Measurements from ENCODE around the gene DGCR8. TPM values are rescaled to one million over a fixed set of nuclear protein-coding genes. Genes with fewer than 3 reads are reported as not detected.
A peak's percentile ranks its signal among the peaks of the same experiment; 100 is the strongest.

Gene DGCR8
- total RNA-seq, 1 experiment from 2014 or later = 53.1 TPM

DNA sequence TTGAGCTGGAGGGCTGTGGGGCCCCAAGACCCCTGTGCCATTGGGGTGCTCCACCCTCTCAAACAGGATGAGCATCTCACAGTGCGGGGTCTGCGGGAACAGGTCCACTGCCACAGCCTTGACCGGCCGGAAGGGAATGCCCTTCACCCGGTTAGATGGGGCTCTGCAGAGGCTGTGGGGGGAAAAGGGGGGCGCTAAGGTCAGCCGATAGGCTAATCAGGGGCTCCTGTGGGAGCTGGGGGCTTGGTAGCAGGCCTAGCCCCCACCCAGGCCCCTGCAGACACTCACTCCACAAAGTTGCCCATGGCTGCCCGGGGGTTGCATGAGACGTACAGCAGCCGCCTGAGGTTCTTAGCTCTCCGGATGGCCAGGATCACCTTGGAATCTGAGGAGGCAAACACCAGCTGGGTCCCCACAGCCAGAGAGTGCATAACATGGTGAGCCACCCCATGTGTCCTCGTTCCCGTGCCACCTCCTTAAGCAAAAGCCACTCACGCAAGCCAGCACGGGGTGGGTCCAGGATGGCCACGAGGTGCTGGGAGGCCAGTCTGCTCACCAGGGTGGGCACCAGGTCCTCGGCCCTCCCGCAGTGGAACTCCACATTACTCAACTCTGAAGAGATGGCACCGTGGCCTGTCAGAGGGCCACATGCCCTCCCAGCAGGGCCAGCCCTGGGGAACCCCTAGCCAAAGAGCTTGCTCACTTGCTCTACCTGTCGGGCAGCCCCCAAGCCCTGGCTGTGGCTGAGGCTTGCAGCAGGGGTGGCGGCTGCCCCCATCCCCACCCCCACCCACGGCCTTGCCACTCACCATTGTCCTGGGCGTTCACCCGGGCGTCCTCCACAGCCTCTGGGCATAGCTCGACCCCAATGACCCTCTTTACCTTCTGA, 32.8 kb downstream of the DGCR8 start:
- Histone ChIP-seq H3K4me1 (0 out of 2 replicates have a peak, but pooled peaks cover 6% of the 10 kb centered on the region), H3K36me3 (ENCODE audit: control insufficient read depth, insufficient read depth, low read length) (peaks cover 3% of the 10 kb centered on the region; the same call in 1 of the 2 replicates), H3K9me3 (no peaks in the 10 kb centered on the region; the same call in 1 of the 2 replicates), H3K27me3 (replicated peaks; ENCODE audit: control insufficient read depth, insufficient read depth, low read length) (no peaks in the 10 kb centered on the region), H3K4me3 (ENCODE audit: low read depth, low read length) (no peak overlapping the region)
- no peak for DNase-seq
- Mint-ChIP-seq H3K27me3 (ENCODE audit: insufficient read depth, unreplicated experiment) (no peaks in the 10 kb centered on the region), H3K36me3 (ENCODE audit: insufficient read depth, unreplicated experiment) (peaks cover 97% of the 10 kb centered on the region), H3K4me3 (ENCODE audit: unreplicated experiment) (no peak overlapping the region), H3K27ac (ENCODE audit: unreplicated experiment) (no peak overlapping the region), H3K4me1 (ENCODE audit: low read depth, unreplicated experiment) (peaks cover 6% of the 10 kb centered on the region), H3K9me3 (ENCODE audit: unreplicated experiment) (no peaks in the 10 kb centered on the region)
- BruUV-seq (replicated peaks) = no TSS peak
- CTCF ChIA-PET = no interaction called here
- intact Hi-C loops (cut with micrococcal nuclease; ENCODE audit: unreplicated experiment) = loop anchor here (10.0 kb wide), 1 partner anchor 148 kb away; no protein-coding TSS in a partner anchor
- no peak for TF ChIP-seq CTCF (IDR thresholded peaks at IDR 0.05; ENCODE audit: insufficient read depth in 1 of 2, low read depth in 1 of 2, low read length in 1 of 2, severe bottlenecking in 1 of 2, unreplicated experiment in 1 of 2)
- POLR2A ChIA-PET = interaction anchor here (0.6 kb wide), 1 partner anchor 207 kb away, joined by 3 read pairs; the partner anchor contains the start of gene DGCR6L

- Mint-ChIP-seq H3K27ac (ENCODE audit: unreplicated experiment) (peak overlapping the region; percentile 50), H3K27me3 (ENCODE audit: insufficient read depth, unreplicated experiment) (no peaks in the 10 kb centered on the region), H3K36me3 (ENCODE audit: insufficient read depth, unreplicated experiment) (peaks cover 90% of the 10 kb centered on the region), H3K4me3 (ENCODE audit: unreplicated experiment) (peak overlapping the region; percentile 15), H3K9me3 (ENCODE audit: unreplicated experiment) (no peaks in the 10 kb centered on the region), H3K4me1 (ENCODE audit: low read depth, unreplicated experiment) (peaks cover 6% of the 10 kb centered on the region)
- CTCF ChIA-PET = no interaction called here
- Histone ChIP-seq H3K9me3 (no peaks in the 10 kb centered on the region; the same call in 1 of the 2 replicates), H3K36me3 (ENCODE audit: control insufficient read depth, insufficient read depth, low read length) (peaks cover 3% of the 10 kb centered on the region; the same call in 1 of the 2 replicates), H3K27me3 (replicated peaks; ENCODE audit: control insufficient read depth, insufficient read depth, low read length) (no peaks in the 10 kb centered on the region), H3K4me3 (ENCODE audit: low read depth, low read length) (no peak overlapping the region), H3K4me1 (peaks cover 10% of the 10 kb centered on the region)
- BruUV-seq (replicated peaks) = no TSS peak
- POLR2A ChIA-PET = no interaction called here
- no peak for DNase-seq
- no peak for TF ChIP-seq CTCF (IDR thresholded peaks at IDR 0.05; ENCODE audit: insufficient read depth in 1 of 2, low read depth in 1 of 2, low read length in 1 of 2, severe bottlenecking in 1 of 2, unreplicated experiment in 1 of 2)
- intact Hi-C loops (cut with micrococcal nuclease; ENCODE audit: unreplicated experiment) = loop anchor here (10.0 kb wide), 1 partner anchor 149 kb away; no protein-coding TSS in a partner anchor
Measured at GRCh38 chr22:20113551-20114310, 33.7 kb downstream of the DGCR8 start.

Data from Caco-2 (cell line).